GM23338 (cell line): ENCODE results near the gene LIPA.

ENCODE experiments used
- CREB1 ChIP-seq: fragments of 250-450 bp; sonication (Bioruptor Pico); IDR thresholded peaks from 2 replicates; pipeline ENCODE4 v1.5.0; 2020; ENCODE audit warnings: low read depth, mild to moderate bottlenecking, moderate library complexity
- ETS1 ChIP-seq: IDR thresholded peaks from 2 replicates; pipeline ENCODE4 v1.6.1; 2016; ENCODE audit warnings: antibody characterized with exemption
- EZH2 ChIP-seq: fragments of 200-600 bp; sonication (generic); IDR thresholded peaks from one replicate; pipeline ENCODE4 v1.8.0; 2017; ENCODE audit warnings: antibody characterized with exemption, mild to moderate bottlenecking, low read depth; ENCODE audit not compliant: unreplicated experiment
- EZH2phosphoT487 ChIP-seq: fragments of 200-600 bp; sonication (generic); IDR thresholded peaks from one replicate; pipeline ENCODE4 v1.8.1; 2018; ENCODE audit warnings: antibody characterized with exemption; ENCODE audit not compliant: unreplicated experiment
- JUNB ChIP-seq: IDR thresholded peaks from one replicate; pipeline ENCODE4 v1.6.1; 2016; ENCODE audit warnings: antibody characterized with exemption; ENCODE audit not compliant: unreplicated experiment
- NANOG ChIP-seq: IDR thresholded peaks from 2 replicates; pipeline ENCODE4 v1.6.1; 2016; ENCODE audit warnings: antibody characterized with exemption, borderline replicate concordance
- POLR2AphosphoS5 ChIP-seq: IDR thresholded peaks from 2 replicates; pipeline ENCODE4 v1.6.1; 2016; ENCODE audit warnings: antibody characterized with exemption, low read depth
- REST ChIP-seq: IDR thresholded peaks from one replicate; pipeline ENCODE4 v1.6.1; 2018; ENCODE audit warnings: antibody characterized with exemption; ENCODE audit not compliant: unreplicated experiment
- STAT1 ChIP-seq: IDR thresholded peaks from one replicate; pipeline ENCODE4 v1.6.1; 2016; ENCODE audit warnings: antibody characterized with exemption; ENCODE audit not compliant: unreplicated experiment
- ZNF114 ChIP-seq: fragments of 250-450 bp; sonication (Bioruptor Pico); IDR thresholded peaks from 2 replicates; pipeline ENCODE4 v1.5.0; 2020; ENCODE audit warnings: mild to moderate bottlenecking, moderate library complexity
- ZNF331 ChIP-seq: fragments of 250-450 bp; sonication (Bioruptor Pico); IDR thresholded peaks from 2 replicates; pipeline ENCODE4 v1.5.0; 2020; ENCODE audit warnings: low read depth, mild to moderate bottlenecking, moderate library complexity
- ZNF462 ChIP-seq: fragments of 250-450 bp; sonication (Bioruptor Pico); IDR thresholded peaks from 2 replicates; pipeline ENCODE4 v1.5.0; 2020; ENCODE audit warnings: mild to moderate bottlenecking, moderate library complexity
- TF ChIP-seq, protein P1 (sequence below), 2 experiments: fragments of 200-600 bp in 1 of 2; sonication (generic) in 1 of 2; conservative IDR thresholded peaks; 2 replicates each; pipeline versions ENCODE4 v1.5.1 to v1.6.1; 2016 to 2017; ENCODE audit warnings: antibody characterized with exemption in 2 of 2, low read depth in 2 of 2, mild to moderate bottlenecking in 2 of 2, moderate library complexity in 1 of 2

DNA sequence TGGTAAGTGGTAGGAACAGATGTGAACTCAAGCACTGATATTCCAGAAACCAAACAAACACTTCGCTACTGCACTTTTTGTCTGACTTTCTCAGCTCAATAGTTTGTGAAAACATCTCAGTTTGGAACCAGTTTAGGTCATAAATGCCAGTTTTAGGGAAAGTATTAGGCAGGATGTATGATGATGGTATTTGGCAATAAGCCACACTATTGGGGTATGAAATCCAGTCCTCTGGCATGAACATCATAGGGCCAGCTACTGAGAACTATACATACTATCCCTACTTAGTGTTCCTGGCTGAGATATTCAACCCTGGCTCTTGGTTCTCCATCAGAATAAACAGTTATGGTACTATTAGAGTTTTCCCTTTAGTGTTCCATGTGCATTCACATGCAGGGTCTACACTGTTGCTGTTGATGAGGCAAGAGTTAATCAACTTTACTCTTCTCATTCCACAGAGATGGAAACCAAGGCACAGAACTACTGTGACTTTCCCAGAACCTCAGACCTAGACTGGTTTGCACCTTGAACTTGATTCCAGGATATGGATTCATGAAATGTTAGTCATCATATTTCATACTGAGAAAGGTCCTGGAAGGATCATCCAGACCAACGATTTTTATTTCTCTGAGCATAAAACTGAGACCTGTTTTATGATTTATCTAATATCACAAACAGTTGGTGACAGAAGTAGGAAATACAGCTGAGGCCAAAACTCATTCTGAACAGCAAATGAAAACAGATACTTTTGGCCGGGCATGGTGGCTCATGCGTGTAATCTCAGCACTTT is 30.2 kb upstream of the LIPA start:
- TF ChIP-seq EZH2phosphoT487 (no peak), POLR2AphosphoS5 (no peak), ETS1 (no peak), REST (no peak), EZH2 (no peak), ZNF114 (CRISPR knock-in tag) (no peak), STAT1 (no peak), NANOG (no peak), JUNB (no peak), ZNF462 (CRISPR knock-in tag) (no peak), CREB1 (no peak), ZNF331 (CRISPR knock-in tag) (no peak)
- TF ChIP-seq, protein P1, sequence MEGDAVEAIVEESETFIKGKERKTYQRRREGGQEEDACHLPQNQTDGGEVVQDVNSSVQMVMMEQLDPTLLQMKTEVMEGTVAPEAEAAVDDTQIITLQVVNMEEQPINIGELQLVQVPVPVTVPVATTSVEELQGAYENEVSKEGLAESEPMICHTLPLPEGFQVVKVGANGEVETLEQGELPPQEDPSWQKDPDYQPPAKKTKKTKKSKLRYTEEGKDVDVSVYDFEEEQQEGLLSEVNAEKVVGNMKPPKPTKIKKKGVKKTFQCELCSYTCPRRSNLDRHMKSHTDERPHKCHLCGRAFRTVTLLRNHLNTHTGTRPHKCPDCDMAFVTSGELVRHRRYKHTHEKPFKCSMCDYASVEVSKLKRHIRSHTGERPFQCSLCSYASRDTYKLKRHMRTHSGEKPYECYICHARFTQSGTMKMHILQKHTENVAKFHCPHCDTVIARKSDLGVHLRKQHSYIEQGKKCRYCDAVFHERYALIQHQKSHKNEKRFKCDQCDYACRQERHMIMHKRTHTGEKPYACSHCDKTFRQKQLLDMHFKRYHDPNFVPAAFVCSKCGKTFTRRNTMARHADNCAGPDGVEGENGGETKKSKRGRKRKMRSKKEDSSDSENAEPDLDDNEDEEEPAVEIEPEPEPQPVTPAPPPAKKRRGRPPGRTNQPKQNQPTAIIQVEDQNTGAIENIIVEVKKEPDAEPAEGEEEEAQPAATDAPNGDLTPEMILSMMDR (conservative IDR thresholded peaks at IDR 0.05; ENCODE audit: low read depth in 2 of 2) = no peak
